ENCODE results near the gene GDI2.

DNA sequence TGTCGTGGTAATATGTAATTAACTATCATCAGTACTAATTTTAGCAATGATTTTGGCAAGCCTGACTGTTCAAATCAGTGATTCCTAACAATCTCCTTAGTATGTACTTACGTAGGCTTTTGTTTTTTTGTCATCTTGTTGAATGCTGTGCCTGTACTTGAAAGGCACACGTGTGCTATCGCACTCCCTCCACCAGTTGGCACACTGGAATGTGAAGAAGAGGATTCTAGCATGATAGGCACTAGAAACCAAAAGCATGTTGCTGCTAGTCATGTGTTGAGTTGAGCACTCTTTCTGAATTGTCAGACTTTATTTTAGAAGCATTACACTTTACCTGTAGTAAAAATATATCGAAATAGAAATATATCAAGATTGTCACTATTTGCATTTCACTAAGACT, 69.5 kb downstream of the GDI2 start:
- no peak for TF ChIP-seq CTCF (CRISPR knock-in tag; IDR thresholded peaks at IDR 0.05)
- TF ChIP-seq TBL1XR1 (IDR thresholded peaks at IDR 0.05; ENCODE audit: borderline replicate concordance, low read length, partially characterized antibody), result no peak
- TF ChIP-seq, protein P1, sequence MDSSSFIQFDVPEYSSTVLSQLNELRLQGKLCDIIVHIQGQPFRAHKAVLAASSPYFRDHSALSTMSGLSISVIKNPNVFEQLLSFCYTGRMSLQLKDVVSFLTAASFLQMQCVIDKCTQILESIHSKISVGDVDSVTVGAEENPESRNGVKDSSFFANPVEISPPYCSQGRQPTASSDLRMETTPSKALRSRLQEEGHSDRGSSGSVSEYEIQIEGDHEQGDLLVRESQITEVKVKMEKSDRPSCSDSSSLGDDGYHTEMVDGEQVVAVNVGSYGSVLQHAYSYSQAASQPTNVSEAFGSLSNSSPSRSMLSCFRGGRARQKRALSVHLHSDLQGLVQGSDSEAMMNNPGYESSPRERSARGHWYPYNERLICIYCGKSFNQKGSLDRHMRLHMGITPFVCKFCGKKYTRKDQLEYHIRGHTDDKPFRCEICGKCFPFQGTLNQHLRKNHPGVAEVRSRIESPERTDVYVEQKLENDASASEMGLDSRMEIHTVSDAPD (CRISPR knock-in tag; IDR thresholded peaks at IDR 0.05), result no peak
- no peak for TF ChIP-seq BCL6 (CRISPR knock-in tag; IDR thresholded peaks at IDR 0.05)
- TF ChIP-seq PITX1 (CRISPR knock-in tag; IDR thresholded peaks at IDR 0.05), result no peak
- TF ChIP-seq RFX5 (IDR thresholded peaks at IDR 0.05; ENCODE audit: low read depth, low read length), result no peak
